GM10266 (cell line): Measurements from ENCODE around the gene LRRC42.

Experiments used
- DNase-seq: peaks from one replicate; pipeline ENCODE4 v3.0.0; 2012; ENCODE audit errors: extremely low spot score
- TF ChIP-seq, protein P1 (sequence below): IDR thresholded peaks from 2 replicates; pipeline ENCODE4 v1.5.1; 2012; ENCODE audit warnings: mild to moderate bottlenecking, low read depth; ENCODE audit not compliant: control insufficient read depth, insufficient read depth; ENCODE audit errors: missing control alignments

LRRC42 gene

DNA sequence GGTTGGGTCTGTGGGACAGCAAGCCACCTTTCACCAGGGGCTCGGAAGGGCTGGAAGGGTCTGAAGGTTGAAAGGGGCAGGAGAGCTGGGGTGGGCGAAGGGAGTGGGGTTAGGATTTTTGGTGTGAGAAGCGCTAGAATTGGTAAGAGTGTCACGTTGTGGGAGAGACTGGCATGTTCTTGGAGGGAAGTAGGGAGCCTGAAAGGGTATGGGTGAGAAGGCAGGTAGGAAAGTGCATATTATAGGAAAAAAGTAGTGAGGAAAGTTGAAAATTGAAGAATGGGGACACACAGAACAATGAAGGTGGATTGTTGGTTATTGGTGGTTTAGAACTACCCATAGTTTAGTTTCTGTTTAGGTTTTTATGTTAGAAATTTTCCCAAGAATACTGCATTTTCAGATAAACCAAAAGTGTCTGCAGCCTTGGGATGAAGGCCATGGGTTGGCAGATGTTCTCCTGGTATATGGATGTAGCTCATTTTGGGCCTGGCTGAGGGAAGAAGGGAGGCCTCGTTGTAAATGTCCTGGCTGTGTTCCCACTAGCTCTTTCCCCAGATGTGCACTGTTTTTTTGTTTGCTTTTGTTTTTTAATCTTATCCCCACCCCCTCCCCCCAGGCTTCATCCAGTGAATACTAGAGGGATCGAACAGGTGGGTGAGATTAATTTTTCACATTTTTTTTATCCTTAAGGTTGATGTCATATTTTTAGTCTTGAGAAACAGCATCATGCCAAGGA lies 1.2 kb downstream of the LRRC42 start:
- TF ChIP-seq, protein P1, sequence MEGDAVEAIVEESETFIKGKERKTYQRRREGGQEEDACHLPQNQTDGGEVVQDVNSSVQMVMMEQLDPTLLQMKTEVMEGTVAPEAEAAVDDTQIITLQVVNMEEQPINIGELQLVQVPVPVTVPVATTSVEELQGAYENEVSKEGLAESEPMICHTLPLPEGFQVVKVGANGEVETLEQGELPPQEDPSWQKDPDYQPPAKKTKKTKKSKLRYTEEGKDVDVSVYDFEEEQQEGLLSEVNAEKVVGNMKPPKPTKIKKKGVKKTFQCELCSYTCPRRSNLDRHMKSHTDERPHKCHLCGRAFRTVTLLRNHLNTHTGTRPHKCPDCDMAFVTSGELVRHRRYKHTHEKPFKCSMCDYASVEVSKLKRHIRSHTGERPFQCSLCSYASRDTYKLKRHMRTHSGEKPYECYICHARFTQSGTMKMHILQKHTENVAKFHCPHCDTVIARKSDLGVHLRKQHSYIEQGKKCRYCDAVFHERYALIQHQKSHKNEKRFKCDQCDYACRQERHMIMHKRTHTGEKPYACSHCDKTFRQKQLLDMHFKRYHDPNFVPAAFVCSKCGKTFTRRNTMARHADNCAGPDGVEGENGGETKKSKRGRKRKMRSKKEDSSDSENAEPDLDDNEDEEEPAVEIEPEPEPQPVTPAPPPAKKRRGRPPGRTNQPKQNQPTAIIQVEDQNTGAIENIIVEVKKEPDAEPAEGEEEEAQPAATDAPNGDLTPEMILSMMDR: no peak
- no peak for DNase-seq

GRCh38 chr1:53948291-53948690 lies 2.1 kb downstream of the LRRC42 start:
- TF ChIP-seq, protein P1: no peak
- no peak for DNase-seq

GRCh38 chr1:53949023-53949990 lies 3.2 kb downstream of the LRRC42 start:
- DNase-seq: no peak
- TF ChIP-seq, protein P1: peak; percentile 61

GRCh38 chr1:53951697-53952096 lies 5.5 kb downstream of the LRRC42 start:
- DNase-seq: no peak
- TF ChIP-seq, protein P1: no peak

- DNase-seq: no peak
- TF ChIP-seq, protein P1: no peak
Measured at GRCh38 chr1:53954128-53954527, 8.0 kb downstream of the LRRC42 start.

DNA sequence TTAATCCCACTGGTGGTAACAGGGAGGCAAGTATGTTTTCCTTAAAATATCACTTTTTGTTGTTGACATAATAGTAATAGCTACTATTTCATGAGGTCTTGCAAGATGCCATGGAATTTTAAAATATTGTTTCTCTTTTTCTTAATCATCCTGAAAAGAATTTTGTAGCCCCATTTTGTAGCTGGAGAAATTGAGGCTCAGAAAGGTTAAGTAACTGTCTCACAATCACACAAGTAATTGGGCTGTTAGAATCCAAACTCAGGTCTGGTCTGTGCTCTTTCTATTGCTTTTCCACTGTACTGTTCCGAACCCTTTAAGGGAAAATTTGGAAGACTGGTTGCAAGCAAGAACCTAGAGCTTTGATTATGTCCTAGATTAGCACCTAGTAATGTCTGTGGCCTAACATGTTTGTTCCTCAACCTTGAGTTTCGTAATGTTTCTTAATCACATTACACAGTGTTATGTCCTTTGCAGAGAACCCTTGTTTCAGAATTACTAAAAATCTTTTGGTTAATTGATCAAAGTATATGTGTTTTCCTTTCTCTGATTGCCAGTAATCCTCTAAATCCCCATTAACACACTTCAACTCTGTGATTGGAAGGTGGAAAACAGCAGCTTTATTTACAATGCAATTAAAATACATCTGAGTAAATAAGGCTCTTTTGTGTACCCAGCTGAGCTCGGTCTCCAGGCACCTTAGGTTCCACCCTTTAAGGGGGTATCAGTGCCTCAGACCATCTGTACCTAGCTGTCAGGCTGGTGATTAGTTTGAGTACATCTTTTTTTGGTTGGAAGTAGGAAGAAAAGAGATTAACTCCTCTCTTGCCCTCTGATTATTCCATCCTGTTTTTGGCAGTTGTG lies 10.4 kb downstream of the LRRC42 start:
- no peak for DNase-seq
- TF ChIP-seq, protein P1: no peak
